LNCAP (cell line): ENCODE data around the gene CSNK1G3.

Source experiments
- CTCF ChIP-seq: fragments of 450-650 bp; IDR thresholded peaks from 2 replicates; pipeline ENCODE4 v1.5.1; 2017; ENCODE audit warnings: mild to moderate bottlenecking

The CSNK1G3 gene

GRCh38 chr5:123659495-123659894 is 147.5 kb downstream of the CSNK1G3 start:
- TF ChIP-seq CTCF, result no peak

- no peak for TF ChIP-seq CTCF
These were observed 153.0 kb downstream of the CSNK1G3 start for GRCh38 chr5:123664961-123665360.

- peak; percentile 20; the same call in 1 of the 2 replicates for TF ChIP-seq CTCF
These were observed 153.9 kb downstream of the CSNK1G3 start for GRCh38 chr5:123665822-123666371.
